GM18499 (cell line): ENCODE measurements around the gene CCDC157.
"Not testable (repeated sequence)": the region's sequence is repeated elsewhere in the genome, so short reads cannot be mapped to it uniquely, and the experiment has no call there.

Experiments
- ATAC-seq: cut with Tn5 transposase; IDR thresholded peaks from one replicate; pipeline ENCODE4 v1.9.1; 2021; ENCODE audit warnings: moderate number of reproducible peaks; ENCODE audit not compliant: insufficient read depth, unreplicated experiment

Gene CCDC157

DNA sequence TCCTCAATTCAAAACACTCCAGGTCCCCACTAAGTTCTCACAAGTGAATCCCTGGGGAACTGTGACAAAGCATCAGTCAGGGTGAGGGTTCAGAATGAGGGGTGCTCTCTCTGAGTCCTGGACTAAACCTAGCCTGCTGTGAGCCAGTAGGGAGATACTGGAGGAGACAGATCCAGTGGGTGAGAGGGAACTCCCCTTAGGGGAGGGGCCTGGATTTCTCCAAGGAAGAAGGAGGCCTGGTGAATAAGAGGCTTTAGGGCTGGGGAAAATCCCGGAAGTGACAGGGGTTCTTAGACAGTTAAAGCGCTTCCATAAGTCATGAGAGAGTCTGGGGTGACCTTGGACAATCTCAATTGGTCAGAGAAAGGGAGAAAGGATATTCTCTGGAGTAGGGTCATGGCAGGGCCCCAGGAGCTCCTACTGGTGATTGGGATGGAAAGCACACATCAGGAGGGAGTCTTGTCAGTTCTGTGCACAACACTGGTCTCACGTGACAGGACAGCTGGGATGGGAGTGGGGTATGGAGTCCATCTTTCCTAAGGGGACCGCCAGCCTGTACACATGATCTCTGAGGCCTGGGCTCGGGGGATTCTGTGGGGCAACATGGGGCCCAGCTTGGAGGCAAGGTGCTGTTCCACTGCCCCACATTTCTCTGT is 31.6 kb upstream of the CCDC157 start:
- no peak for ATAC-seq

DNA sequence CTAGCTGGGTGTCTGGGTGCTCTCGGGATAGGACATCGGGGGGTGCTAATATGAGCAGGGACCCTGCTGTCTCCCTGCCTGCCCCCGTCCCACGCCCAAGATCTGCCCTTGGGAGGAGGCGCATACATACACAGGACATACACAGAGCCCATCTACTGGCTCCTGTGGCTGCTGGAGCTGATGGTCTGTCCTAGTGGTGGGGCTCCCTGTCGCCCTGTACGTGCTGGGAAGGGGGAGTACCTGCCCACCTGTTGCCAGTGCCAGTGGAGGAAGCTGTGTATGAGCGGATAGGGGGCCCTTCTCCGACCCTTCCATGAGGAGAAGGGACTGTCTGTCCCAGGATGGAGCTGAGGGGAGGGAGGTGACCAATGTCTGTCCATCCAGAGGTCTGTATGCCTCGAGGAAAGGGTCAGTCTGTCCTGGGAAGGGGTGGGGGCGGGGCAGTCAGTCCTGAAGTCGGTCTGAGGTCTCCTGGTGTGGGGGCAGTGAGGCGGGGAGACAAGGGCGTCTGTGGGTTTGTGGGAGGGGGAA is 31.0 kb upstream of the CCDC157 start:
- no peak for ATAC-seq

DNA sequence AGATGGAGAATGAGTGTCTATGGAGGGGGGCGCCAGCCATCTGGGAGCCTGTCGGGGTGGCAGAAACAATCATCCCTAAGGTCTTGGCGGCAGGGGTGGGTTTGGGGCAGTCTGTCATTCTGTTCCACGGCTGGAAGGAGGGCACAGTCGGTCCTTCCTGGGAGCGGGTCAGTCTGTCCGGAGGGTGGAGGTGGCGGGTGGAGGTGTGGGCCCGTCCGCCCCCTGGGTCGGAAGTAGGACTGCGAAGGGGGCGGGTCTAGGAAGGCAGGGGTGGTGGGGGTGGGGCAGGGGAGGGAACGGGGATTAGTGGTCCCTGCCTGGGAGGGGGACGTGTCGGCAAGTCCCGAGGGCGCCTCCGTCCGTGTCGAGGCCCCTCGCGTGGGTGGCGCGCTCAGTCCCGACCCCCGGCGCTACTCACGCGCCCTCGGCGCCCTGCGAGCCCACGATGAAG is 30.5 kb upstream of the CCDC157 start:
- ATAC-seq = no peak

DNA sequence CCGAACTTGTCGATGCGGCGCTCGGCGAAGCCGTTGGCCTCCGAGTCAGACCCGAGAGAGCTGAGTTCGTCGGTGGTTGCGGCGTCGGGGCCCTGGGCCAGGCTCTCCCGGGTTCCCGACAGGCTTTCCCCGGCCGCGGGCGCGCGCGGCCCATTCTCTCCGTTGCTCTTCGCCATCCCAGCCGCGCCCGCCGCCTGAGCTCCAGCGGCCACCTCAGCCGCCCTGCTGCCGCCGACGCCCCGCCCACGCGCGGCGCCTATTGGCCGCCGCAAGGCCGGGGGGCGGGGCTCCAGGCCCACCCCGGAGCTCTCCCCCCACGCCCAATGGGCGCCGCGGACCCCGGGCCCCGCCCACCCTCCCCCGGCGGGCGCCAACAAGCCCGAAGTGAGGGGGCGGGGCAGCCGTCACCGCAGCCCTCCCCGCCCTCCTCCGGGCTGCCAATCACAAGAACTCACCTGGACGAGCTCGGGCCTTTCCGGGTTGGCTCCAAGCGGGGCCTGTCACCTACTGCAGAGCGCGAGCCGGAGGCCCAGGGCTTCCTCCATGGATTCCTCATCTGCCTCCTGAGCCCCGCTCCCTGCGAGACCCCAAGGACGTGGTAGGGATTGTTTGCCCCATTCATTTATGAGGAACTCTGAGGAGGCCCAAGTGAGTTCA is 30.0 kb upstream of the CCDC157 start, which contains the start of gene TBC1D10A:
TBC1D10A (minus strand) TSS at position 236 of the 657 bp plus-strand sequence; CDS start at position 176, 60 bp downstream.
- ATAC-seq = peak; percentile 78

DNA sequence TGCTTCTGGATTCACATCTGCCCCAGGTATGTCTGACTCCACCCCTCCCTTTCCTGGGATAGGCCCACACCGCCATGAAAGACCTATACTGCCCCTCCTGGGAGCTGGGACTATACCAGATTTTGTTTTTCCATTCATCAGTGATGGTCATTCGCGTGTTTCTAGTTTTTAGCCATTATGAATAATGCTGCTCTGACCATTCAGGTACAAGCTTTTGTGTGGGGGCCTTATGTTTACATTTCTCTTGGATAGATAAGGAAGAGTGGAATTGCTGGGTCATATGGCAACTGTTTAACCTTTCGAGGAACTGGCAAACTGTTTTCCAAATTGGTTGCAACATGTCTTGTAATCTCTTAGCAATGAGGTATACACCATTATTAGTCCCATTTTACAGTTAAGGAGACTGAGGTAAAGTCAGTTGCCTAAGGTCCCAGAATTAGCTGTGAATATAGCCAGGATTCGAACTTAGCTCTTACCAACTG is 28.9 kb upstream of the CCDC157 start:
- no peak for ATAC-seq

DNA sequence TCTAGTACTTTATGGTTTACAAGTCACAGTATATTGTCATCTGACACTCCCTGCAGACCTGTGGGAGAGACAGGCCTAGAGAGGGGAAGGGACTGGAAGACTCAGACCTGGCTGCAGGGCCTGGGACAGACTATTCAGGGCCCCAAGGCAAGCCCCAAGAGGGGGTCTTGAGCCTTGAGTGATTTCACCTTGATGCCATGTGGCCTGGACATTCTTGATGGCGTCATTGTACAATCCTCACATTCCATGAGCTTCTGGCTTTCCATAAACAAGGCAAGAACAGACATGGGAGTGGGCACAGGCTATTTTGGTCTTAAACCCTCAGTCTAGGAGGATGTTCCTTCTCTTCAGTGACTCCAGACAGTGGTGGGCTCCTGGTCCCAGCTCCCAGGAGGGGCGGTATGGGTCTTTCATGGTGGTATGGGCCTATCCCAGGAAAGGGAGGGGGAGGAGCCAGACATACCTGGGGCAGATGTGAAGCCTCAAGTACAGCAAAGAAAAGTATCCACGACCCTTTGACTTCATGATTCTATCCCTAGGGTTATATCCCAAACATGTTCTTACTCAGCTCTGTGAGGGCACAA is 28.2 kb upstream of the CCDC157 start:
- no peak for ATAC-seq

DNA sequence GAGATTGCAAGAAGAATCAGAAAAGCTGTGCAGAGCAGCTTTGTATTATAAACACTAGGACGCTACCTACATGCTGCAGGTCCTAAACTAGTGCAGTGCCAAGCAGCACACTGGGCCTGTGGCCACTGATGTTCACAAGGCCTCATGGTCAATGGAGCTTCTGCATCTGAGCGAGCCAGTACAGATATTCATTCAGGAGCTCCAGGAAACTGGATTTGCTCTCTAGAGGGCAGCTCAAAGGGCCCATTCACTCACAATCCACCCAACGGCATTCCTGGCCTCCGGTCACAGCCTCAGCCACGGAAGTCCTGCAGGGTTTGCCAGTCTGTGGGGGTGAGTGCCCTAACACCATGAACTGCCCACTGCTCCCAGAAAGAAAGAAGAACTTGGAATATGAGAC is 24.3 kb upstream of the CCDC157 start:
- no peak for ATAC-seq

DNA sequence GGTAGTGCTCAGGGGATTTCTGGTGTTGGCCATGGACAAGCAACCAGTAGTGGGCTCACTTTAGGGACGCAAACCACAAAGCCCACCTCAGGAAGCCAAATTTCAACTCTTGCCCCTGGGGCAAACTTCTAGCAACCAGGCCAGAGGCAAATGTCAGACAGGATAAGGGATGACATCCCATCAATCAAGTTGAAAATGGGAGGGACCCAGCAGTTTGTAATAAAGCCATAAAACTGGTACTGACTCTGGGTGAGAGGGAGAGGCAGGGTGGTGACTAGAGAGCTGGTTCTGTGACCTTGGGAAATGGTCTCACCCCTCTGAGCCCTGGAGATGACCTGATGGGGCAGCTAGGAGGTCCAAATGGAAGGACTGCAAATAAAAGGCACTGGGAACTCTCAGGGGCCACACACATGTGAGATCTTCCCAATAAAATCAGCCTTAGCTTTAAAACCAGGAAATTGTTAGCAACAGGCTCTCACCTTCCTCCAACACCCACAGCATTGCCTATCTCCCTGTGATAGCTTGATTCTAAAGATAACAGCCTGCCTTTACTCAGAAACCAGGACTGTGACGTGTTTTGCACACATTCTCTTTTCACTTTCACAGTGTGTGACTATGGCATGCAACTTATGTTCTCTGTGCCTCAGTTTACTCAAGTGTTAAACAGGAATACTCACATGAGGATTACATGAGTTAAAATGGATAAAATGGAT is 23.7 kb upstream of the CCDC157 start:
- no peak for ATAC-seq

DNA sequence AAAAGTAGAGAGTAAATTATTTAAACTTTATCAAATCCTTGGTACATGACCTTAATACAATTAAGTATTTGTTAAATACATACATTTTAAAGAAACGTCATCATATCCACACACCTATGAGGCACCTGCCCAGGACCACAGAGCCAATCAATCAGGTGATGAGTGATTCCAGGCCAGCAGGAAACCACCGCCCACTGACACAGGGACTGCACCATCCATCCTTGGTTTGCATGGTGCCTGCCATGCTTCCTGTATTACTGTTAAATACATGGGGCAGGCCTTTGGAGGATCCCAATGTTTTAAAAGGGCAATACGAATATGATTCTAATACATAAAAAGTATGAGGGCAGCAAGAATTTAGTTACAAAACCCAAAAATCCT is 23.1 kb upstream of the CCDC157 start:
- no peak for ATAC-seq

DNA sequence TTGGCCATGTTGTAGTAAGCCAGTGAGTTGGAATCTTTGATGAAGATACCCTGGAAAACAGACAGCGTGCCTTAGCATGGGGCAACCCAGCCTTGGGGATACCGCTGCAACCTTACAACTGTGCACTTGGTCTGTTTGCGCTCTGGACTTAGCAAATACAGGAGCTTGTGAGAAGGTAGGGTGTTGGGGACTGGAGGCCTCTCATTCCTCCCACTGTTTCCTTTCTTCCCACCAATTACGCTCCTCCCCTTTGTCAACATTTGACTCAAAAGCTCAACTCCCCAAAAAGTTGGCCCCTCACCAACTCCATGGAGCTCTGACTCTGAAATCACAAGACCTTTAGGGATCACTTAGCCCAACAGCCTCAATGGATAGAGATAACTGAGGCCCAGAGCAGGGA is 22.2 kb upstream of the CCDC157 start:
- ATAC-seq = no peak

DNA sequence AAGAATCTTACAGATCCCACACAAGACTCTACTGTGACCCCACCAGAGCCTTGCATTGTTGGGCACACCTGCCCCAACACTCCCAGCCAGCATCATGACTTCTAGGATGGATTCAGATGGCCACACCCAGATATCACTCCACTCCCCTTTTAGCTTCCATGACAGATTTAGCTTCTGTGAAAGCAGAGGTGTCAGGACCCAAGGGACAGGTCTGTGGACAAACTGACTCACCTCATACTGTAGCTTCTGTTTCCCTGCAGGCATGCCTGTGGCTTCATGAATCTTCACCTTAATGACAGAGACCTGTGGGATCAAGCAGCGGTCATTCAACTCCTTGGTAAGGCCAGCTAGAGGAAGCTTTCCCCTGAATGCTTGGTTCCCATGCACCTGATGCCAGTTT is 21.6 kb upstream of the CCDC157 start:
- no peak for ATAC-seq

DNA sequence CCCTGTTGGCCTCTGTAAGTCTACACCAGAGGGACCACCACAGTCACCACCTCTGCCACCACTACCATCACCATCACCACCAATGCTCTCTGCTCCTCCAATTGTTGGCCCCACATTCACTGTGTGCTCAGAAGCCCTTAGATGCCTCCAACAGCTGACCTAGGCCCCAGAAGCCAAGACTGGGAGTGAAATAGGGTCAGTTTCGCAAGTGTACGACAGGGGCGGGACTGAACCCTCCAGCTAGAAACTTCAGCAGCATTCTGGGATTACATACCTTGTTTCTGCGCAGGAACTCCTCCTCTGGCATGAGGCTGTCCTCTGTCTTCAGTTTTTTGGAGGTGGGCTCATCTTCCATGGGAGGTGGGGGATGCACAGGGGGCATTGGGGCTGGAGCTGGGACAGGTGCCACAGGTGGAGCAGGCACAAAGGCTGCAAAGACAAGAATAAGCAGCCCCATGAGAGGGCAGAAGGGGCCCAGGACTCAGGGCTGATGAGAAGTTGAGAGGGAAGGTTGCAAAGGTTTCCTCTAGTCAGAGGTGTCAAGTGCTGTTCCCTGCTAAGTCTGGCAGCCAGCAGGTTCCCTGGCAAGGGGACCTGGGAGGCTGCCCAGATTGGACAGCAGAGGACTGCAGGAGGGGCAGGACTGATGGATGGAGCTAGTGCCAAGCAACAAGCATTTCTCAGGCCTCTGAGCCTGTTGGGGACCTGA is 19.9 kb upstream of the CCDC157 start:
- no peak for ATAC-seq

DNA sequence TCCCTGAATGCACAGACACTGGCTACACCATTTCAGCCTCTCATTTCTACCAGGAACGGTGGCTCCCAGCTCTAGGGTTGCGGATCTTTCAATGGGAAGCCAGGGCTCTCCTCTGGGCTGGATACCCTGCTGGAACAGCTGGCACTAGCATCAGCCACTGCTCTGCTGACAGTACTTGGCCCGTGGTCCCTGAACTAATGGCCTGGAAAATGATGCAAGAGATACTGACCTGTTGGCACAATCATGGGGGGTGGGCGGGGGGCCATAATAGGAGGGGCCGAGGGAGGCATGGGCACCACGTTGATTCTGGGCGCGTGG is 19.4 kb upstream of the CCDC157 start:
- ATAC-seq = no peak

DNA sequence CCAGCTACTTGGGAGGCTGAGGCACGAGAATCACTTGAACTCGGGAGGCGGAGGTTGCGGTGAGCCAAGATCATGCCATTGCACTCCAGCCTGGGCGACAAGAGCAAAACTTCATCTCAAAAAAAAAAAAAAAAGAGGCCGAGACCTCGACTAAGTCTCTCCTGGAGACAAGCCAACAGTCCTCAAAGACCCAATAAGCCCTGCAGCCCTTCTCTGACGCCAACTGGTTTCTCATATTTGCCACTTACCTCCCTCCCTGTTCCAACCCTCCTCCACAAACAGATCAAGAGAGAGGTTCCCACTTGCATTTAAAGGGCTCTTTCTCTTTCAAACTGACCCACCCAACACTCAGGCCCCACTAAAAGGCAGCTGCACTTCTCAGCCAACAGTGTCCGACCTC is 18.5 kb upstream of the CCDC157 start:
- not testable (repeated sequence) for ATAC-seq

DNA sequence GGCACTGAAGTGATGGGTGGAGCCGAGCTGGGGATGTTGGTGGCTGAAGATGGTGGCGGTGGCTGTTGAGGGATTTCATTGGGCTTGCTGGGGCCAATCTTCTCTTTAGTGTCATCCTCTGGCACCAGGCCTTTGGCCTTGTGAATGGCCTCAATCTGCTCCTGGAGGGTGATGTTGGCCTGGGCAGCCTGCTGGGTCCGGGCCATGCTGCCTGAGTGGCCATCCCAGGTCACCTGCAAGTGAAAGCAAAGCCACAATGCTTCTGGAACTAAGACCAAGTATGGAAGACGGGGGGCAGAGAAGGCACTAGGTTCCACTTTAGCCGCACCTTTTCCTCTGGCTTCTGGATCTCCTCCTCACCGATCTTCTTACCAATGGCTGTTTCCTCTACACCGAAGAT is 18.0 kb upstream of the CCDC157 start:
- no peak for ATAC-seq

DNA sequence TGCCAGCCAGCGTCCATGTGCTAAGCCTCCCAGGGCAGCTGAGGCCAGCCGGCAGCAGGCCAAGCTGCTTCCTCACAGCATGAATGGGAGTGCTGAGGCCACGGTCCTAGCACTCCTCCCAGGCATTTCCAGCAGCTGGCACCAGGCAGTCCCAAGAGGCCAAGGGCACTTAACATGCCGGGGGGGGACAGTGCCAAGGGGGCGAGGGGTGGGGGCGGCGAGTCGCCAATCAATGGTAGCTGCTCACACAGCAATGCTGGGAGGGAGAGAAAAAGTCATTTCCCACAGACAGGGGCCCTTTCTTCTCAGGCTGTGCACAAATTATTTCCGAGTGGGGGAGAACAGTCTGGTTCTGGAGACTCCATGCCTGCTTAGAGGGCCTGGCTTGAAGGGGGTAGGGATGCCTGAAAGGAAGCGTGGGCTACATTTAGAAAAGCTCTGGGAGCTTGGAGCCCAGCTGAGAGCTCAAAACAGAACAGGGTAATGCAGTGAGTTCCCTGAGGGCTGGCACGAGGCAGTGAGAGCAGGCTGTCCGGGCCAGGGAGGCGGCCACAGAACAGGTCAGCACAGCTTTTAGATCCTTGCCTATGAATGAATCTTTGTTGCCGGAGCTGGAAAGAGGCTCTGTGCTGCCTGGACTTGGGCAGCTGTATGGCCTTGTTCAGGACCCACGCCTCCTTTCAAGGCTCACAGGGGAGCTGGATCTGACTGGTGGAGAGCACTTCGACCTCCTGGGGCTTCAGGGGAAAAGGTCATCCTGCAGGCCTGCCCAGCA is 15.7 kb upstream of the CCDC157 start:
- no peak for ATAC-seq

DNA sequence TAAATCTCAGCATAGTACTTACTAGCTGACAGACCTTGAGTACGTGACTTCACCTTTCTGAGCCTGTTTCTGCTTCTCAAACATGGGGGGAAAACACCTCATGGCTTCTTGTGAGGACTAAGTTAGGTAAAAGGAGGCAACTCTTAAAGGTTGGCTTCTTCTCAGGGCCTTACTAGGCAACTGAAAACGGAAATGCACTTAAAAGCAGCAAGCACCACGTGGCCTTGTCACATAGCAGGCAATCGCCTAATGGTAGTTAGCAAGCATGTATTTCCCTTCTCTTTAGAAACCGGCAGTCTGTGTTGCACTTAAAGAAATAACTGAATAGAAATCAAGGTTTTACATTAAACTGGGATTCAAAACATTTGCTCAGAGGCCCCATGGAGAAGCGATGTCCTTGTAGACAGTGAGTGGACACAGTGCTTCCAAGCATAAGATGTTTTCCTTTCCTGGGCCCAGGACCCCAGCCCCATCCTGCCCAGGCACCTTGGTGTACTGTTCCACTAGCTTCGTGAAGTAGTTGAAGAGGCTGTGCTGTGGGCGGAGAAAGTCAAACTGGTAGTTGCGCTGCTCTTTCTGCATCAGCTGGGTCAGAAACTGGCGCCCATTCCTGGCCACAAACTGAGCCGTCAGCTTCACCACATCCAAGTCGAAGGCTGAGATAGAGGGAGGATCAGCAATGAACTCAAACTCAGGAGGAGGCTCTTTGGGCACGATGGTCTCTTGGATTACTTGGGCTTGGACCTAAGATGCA is 12.2 kb upstream of the CCDC157 start:
- ATAC-seq = no peak

DNA sequence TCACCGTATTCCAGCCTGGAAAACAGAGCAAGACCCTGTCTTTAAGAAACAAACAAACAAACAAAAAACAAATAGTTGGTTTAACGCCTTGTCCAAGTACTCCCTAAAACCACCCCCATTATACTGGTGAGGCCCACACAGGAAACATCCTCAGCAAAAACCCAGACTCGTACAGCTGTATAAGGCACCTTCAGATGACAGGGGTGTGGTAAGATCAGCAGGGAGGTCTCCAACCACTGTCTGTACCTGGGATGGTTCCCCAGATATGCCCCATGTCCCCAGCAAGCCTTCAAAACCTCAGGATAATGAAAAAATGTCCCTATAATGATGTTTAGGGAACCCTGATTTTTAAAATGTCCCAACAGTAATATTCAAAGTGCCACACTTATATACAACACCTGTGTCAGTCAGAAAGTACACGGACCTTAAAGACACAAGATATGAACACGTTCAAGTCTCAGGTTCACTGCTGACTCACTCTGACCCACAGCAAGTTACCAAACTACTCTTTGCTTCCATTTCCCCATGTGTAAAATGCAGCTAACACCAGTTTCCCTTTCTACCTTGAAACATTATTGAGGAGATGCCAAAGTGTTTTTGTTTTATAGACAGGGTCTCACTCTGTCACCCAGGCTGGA is 9.4 kb upstream of the CCDC157 start:
- ATAC-seq = no peak
